Lower leg skin (tissue), 4 donors: ENCODE data around the gene TSKU. TPM values are rescaled to one million over a fixed set of nuclear protein-coding genes. Genes with fewer than 3 reads are reported as not detected.

ENCODE experiments used
- DNase-seq, 2 donors: peaks; one replicate each; pipeline ENCODE4 v3.0.0-alpha.2; 2019; ENCODE audit warnings: low spot score in 2 of 2
- H3K4me3 ChIP-seq: fragments of 200-600 bp; sonication (generic); 2 replicates; pipeline ENCODE4 v1.5.1; 2017; ENCODE audit warnings: mild to moderate bottlenecking, low read depth; ENCODE audit not compliant: poor library complexity, severe bottlenecking
- CTCF ChIP-seq, 3 donors: fragments of 450-650 bp; IDR thresholded peaks; one replicate each; pipeline ENCODE4 v1.5.1; 2016; ENCODE audit warnings: antibody characterized with exemption in 3 of 3, mild to moderate bottlenecking in 3 of 3, moderate library complexity in 2 of 3
- POLR2A ChIP-seq, 2 donors: fragments of 450-650 bp; IDR thresholded peaks; one replicate each; pipeline ENCODE4 v1.6.1; 2016 to 2017; ENCODE audit warnings: antibody characterized with exemption in 2 of 2, mild to moderate bottlenecking in 1 of 2, moderate library complexity in 1 of 2
- WGBS, 2 donors: methylation state at CpG; one replicate each; pipeline ENCODE4 v1.1.5; 2018; 5-methylcytosine and 5-hydroxymethylcytosine counted together
- intact Hi-C: fragments of 100-400 bp; cut with DNase I; formaldehyde crosslinking; loops from one replicate; pipeline ENCODE4 v1.15.0; 2023; ENCODE audit warnings: low total_unique reads
- total RNA-seq, 4 donors: library from RNA; depleted of rRNA; stranded (reverse); fragments of >200 nt; gene quantifications; one replicate each; pipeline ENCODE4 v1.1.0, GENCODE V29; 2016

The TSKU gene
- total RNA-seq, 4 donors from 2014 or later: 113 to 125 (median 120) TPM

- WGBS, 2 donors: 47 to 52% methylated on average over 11 of the region's 11 CpGs
- no peak for DNase-seq
- TF ChIP-seq CTCF (IDR thresholded peaks at IDR 0.05): no peak
- no peak for TF ChIP-seq POLR2A (IDR thresholded peaks at IDR 0.05)
- no peak overlapping the region for H3K4me3 ChIP-seq
- intact Hi-C loops: no loop called here
Observed at GRCh38 chr11:76836613-76837291, 53.6 kb downstream of the TSKU start.

GRCh38 chr11:76837696-76838677, 54.8 kb downstream of the TSKU start:
- WGBS, 2 donors: 35 to 37% methylated on average over 7 of the region's 7 CpGs
- H3K4me3 ChIP-seq: no peak overlapping the region
- TF ChIP-seq CTCF (IDR thresholded peaks at IDR 0.05) (no peak), POLR2A (IDR thresholded peaks at IDR 0.05) (no peak)
- DNase-seq: no peak
- intact Hi-C loops: no loop called here

- DNase-seq: no peak
- TF ChIP-seq CTCF (IDR thresholded peaks at IDR 0.05) (no peak), POLR2A (IDR thresholded peaks at IDR 0.05) (no peak)
- intact Hi-C loops: no loop called here
- no peak overlapping the region for H3K4me3 ChIP-seq
- 81 to 84% methylated on average over 3 of the region's 3 CpGs for WGBS, 2 donors
Observed at GRCh38 chr11:76838678-76839068, 55.5 kb downstream of the TSKU start.

- TF ChIP-seq POLR2A (IDR thresholded peaks at IDR 0.05): no peak
- no peak for TF ChIP-seq CTCF (IDR thresholded peaks at IDR 0.05)
- 45 to 55% methylated on average over 1 of the region's 1 CpG for WGBS, 2 donors
- intact Hi-C loops: no loop called here
- no peak overlapping the region for H3K4me3 ChIP-seq
- no peak for DNase-seq
Observed at GRCh38 chr11:76839311-76839710, 56.2 kb downstream of the TSKU start.

- no peak overlapping the region for H3K4me3 ChIP-seq
- 86 to 87% methylated on average over 4 of the region's 4 CpGs for WGBS, 2 donors
- intact Hi-C loops: no loop called here
- TF ChIP-seq CTCF (IDR thresholded peaks at IDR 0.05) (no peak), POLR2A (IDR thresholded peaks at IDR 0.05) (no peak)
- DNase-seq: no peak
Observed at GRCh38 chr11:76841923-76842452, 58.8 kb downstream of the TSKU start.
